Stimulated activated CD4-positive, alpha-beta T cell treated with anti-CD3 and anti-CD28 coated beads, TNF-alpha, amount 100 ng/mL, for 48 hours (primary cell): ENCODE data around the gene TOX3.

Experiments used
- DNase-seq, 3 donors: peaks; one replicate each; pipeline ENCODE4 v3.0.0-alpha.2; 2020; ENCODE audit warnings: low read depth in 3 of 3

Gene TOX3

GRCh38 chr16:52547004-52547833 is at the start of gene TOX3:
Gene TOX3, minus strand, starts transcription at chr16:52547143. Its CDS starts 420 bp downstream, at chr16:52546723.
- DNase-seq: no peak

- DNase-seq: no peak
Observed at GRCh38 chr16:52592778-52593177, 45.8 kb upstream of the TOX3 start.

- DNase-seq: no peak
Observed at GRCh38 chr16:52591934-52592592, 45.1 kb upstream of the TOX3 start.

- DNase-seq: no peak
Observed at GRCh38 chr16:52591471-52591870, 44.5 kb upstream of the TOX3 start.

GRCh38 chr16:52586159-52586558 is 39.2 kb upstream of the TOX3 start:
- no peak for DNase-seq

- DNase-seq: no peak
Observed at GRCh38 chr16:52584354-52585320, 37.7 kb upstream of the TOX3 start.

- no peak for DNase-seq
Observed at GRCh38 chr16:52581530-52581929, 34.6 kb upstream of the TOX3 start.

GRCh38 chr16:52580488-52580887 is 33.5 kb upstream of the TOX3 start:
- no peak for DNase-seq

GRCh38 chr16:52578829-52579498 is 32.0 kb upstream of the TOX3 start:
- DNase-seq: no peak

- no peak for DNase-seq
Observed at GRCh38 chr16:52578007-52578828, 31.3 kb upstream of the TOX3 start.

- no peak for DNase-seq
Observed at GRCh38 chr16:52577130-52577706, 30.3 kb upstream of the TOX3 start.

GRCh38 chr16:52573365-52574299 is 26.7 kb upstream of the TOX3 start:
- DNase-seq: no peak

- no peak for DNase-seq
Observed at GRCh38 chr16:52572656-52573055, 25.7 kb upstream of the TOX3 start.

- DNase-seq: no peak
Observed at GRCh38 chr16:52570495-52571091, 23.6 kb upstream of the TOX3 start.

GRCh38 chr16:52569701-52570100 is 22.8 kb upstream of the TOX3 start:
- DNase-seq: no peak

- no peak for DNase-seq
Observed at GRCh38 chr16:52568983-52569690, 22.2 kb upstream of the TOX3 start.

- no peak for DNase-seq
Observed at GRCh38 chr16:52568495-52568894, 21.6 kb upstream of the TOX3 start.

- no peak for DNase-seq
Observed at GRCh38 chr16:52567193-52567592, 20.2 kb upstream of the TOX3 start.
